Hepatocyte (in vitro differentiated cells): ENCODE data around the gene MAD1L1.
"Not testable (repeated sequence)": the region's sequence is repeated elsewhere in the genome, so short reads cannot be mapped to it uniquely, and the experiment has no call there.

Experiments used
- EZH2phosphoT487 ChIP-seq: fragments of 200-600 bp; sonication (generic); IDR thresholded peaks from one replicate; pipeline ENCODE4 v1.6.1; 2018; ENCODE audit warnings: antibody characterized with exemption, mild to moderate bottlenecking, low read depth, moderate library complexity; ENCODE audit not compliant: unreplicated experiment, severe bottlenecking
- TF ChIP-seq, protein P1 (sequence below): fragments of 200-600 bp; sonication (generic); IDR thresholded peaks from 2 replicates; pipeline ENCODE4 v1.5.1; 2016; ENCODE audit warnings: antibody characterized with exemption, mild to moderate bottlenecking; ENCODE audit not compliant: poor library complexity

DNA sequence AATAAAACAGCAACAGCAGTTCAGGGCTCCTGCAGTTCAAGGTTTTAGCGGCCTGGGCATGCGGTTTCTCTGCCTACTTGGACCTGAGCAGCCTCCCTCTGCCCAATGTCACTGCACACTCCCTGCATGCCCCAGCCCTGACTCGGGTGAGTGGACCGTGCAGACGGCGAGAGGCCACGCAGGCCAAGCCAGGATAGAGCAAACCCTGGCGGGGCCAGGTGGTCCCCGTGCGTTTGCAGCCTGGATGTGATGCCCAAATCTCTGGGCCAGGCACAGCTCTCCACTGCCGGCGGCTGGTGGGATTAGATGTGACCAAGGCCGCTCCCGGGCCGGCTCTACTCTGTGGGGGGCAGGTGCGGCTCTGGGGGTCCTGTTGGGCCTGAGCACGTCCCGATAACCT, 392.0 kb downstream of the MAD1L1 start:
- TF ChIP-seq, protein P1, sequence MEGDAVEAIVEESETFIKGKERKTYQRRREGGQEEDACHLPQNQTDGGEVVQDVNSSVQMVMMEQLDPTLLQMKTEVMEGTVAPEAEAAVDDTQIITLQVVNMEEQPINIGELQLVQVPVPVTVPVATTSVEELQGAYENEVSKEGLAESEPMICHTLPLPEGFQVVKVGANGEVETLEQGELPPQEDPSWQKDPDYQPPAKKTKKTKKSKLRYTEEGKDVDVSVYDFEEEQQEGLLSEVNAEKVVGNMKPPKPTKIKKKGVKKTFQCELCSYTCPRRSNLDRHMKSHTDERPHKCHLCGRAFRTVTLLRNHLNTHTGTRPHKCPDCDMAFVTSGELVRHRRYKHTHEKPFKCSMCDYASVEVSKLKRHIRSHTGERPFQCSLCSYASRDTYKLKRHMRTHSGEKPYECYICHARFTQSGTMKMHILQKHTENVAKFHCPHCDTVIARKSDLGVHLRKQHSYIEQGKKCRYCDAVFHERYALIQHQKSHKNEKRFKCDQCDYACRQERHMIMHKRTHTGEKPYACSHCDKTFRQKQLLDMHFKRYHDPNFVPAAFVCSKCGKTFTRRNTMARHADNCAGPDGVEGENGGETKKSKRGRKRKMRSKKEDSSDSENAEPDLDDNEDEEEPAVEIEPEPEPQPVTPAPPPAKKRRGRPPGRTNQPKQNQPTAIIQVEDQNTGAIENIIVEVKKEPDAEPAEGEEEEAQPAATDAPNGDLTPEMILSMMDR = not testable (repeated sequence)
- not testable (repeated sequence) for TF ChIP-seq EZH2phosphoT487
